Measurements from ENCODE around the gene SLC6A6.

- TF ChIP-seq CTCF (IDR thresholded peaks at IDR 0.05) = no peak
- TF ChIP-seq POLR2A (IDR thresholded peaks at IDR 0.05) = no peak
- TF ChIP-seq POLR2AphosphoS5 (IDR thresholded peaks at IDR 0.05) = no peak
Measured at GRCh38 chr3:14373753-14374376, 28.5 kb upstream of the SLC6A6 start.

Data from stomach (tissue), 4 donors.